Activated CD4-positive, alpha-beta T cell treated with anti-CD3 and anti-CD28 coated beads, Interleukin-2, amount 10 ng/mL, durations not matched to agents 24 days and 14 days (primary cell): ENCODE measurements around the gene ABLIM2. TPM values are rescaled to one million over a fixed set of nuclear protein-coding genes. Genes with fewer than 3 reads are reported as not detected.

ENCODE experiments used
- DNase-seq: peaks from one replicate; pipeline ENCODE4 v3.0.0; 2022
- H3K27ac Mint-ChIP-seq: one replicate; pipeline ENCODE4 v1.8.0; 2022; ENCODE audit warnings: mild to moderate bottlenecking, mixed read lengths
- H3K27me3 Mint-ChIP-seq: one replicate; pipeline ENCODE4 v1.8.0; 2022; ENCODE audit warnings: mixed read lengths
- H3K36me3 Mint-ChIP-seq: one replicate; pipeline ENCODE4 v1.8.0; 2022; ENCODE audit warnings: low read depth, mild to moderate bottlenecking, mixed read lengths
- H3K4me1 Mint-ChIP-seq: one replicate; pipeline ENCODE4 v1.8.0; 2021; ENCODE audit warnings: mixed read lengths
- H3K4me3 Mint-ChIP-seq: one replicate; pipeline ENCODE4 v1.8.0; 2022; ENCODE audit warnings: mild to moderate bottlenecking, moderate library complexity, mixed read lengths
- H3K9me3 Mint-ChIP-seq: one replicate; pipeline ENCODE4 v1.8.0; 2021; ENCODE audit warnings: mixed read lengths
- intact Hi-C: fragments of 100-400 bp; cut with micrococcal nuclease; formaldehyde crosslinking; loops from one replicate; pipeline ENCODE4 v1.15.1; 2023
- total RNA-seq: library from RNA; stranded (reverse); gene quantifications from 2 replicates; pipeline ENCODE4 v1.2.3, GENCODE V29; 2022

Gene ABLIM2
- total RNA-seq, 1 donor from 2014 or later, result 0.63 TPM

DNA sequence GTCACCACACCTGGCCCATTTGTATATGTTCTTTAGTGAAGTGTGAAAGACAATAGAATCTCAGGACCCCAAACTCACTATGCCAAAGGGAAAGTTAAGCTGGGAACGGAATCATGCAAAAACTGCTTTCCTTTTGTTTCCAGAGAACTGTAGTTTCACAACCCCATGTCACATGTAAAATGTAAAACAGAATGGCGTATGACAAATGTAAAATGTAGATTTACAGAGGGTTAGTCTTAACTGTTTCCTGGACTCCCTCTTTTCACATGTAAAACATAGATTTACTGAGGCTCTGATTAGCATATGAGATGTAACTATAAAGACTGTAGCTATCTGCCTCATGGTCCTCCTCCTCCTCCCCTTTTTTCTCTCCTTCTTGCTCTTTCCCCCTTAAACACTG, 66.3 kb downstream of the ABLIM2 start:
- Mint-ChIP-seq H3K4me3 (no peak overlapping the region), H3K4me1 (no peaks in the 10 kb centered on the region), H3K9me3 (peaks cover 16% of the 10 kb centered on the region), H3K27me3 (no peaks in the 10 kb centered on the region), H3K36me3 (no peaks in the 10 kb centered on the region), H3K27ac (no peak overlapping the region)
- DNase-seq, result no peak
- intact Hi-C loops, result no loop called here

DNA sequence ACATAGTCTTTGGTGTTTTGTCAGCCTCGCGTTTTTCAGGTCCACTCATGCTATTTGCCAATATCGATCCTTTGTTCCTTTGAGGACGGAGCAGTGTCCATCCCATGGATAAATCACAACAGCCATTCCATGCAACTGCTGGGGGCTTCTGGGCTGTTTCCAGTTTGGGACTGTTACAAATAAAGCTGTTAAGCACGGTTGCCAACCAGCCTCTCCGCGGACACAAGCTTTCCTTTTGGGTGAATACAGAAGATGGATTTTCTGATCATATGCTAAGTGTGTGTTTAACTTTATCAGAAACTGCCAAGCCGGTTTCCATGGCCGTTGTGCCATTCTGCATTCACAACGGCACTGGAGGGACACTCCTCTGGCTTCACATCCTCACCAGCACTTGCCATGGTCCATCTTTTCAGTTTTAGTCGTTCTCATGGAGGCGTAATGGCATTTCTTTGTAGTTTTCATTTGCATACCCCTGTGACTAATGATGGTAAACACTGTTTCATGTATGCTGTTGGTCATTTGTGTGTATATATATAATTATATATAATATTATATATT, 67.8 kb downstream of the ABLIM2 start:
- H3K27ac Mint-ChIP-seq, result no peak overlapping the region
- peaks cover 16% of the 10 kb centered on the region for H3K9me3 Mint-ChIP-seq
- peak; percentile 57 for DNase-seq
- no peaks in the 10 kb centered on the region for H3K4me1 Mint-ChIP-seq
- H3K36me3 Mint-ChIP-seq, result no peaks in the 10 kb centered on the region
- H3K4me3 Mint-ChIP-seq, result no peak overlapping the region
- intact Hi-C loops, result no loop called here
- no peaks in the 10 kb centered on the region for H3K27me3 Mint-ChIP-seq

DNA sequence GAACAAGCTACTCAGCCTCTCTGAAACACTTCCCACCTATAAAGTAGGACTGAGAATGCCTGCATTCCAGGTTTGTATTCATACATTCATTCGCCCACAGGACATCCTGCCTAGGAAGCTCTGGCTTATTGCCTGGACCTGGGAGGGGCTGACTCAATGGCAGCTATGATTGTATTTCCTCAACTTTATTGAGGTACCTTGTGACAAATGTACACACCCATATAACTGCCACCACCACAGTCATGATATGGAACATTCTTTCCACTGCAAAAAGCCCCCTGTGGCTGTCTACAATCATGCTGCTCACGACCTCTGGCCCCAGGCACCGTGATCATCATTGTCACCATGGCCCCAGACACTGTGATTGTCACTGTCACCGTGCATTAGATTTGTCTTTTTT, 68.3 kb downstream of the ABLIM2 start:
- Mint-ChIP-seq H3K4me3 (no peak overlapping the region), H3K27me3 (no peaks in the 10 kb centered on the region), H3K4me1 (no peaks in the 10 kb centered on the region), H3K27ac (no peak overlapping the region), H3K36me3 (no peaks in the 10 kb centered on the region), H3K9me3 (peaks cover 16% of the 10 kb centered on the region)
- peak; percentile 76 for DNase-seq
- intact Hi-C loops, result no loop called here

DNA sequence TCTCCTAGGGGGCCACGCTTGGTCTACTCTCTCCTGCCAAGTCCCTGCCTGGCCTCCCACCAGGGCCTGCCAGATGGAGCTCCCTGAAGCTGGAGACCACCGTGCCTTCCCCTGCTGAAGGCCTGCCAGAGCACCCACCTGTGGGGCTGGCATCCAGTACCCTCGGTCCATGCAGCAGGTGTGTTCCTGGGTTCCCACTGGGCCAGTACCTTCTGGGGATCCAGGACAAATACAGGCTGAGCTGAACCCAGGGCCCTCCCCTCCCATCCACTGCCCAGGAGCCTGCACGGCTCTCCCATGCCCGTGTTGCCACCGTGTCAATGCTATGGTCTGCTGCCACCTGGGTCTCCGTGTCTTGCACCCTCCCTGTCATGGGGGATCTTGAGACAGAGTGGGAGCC, 68.8 kb downstream of the ABLIM2 start:
- no peak overlapping the region for H3K27ac Mint-ChIP-seq
- H3K36me3 Mint-ChIP-seq, result no peaks in the 10 kb centered on the region
- DNase-seq, result no peak
- no peaks in the 10 kb centered on the region for H3K27me3 Mint-ChIP-seq
- intact Hi-C loops, result no loop called here
- no peaks in the 10 kb centered on the region for H3K4me1 Mint-ChIP-seq
- no peak overlapping the region for H3K4me3 Mint-ChIP-seq
- H3K9me3 Mint-ChIP-seq, result peaks cover 14% of the 10 kb centered on the region

DNA sequence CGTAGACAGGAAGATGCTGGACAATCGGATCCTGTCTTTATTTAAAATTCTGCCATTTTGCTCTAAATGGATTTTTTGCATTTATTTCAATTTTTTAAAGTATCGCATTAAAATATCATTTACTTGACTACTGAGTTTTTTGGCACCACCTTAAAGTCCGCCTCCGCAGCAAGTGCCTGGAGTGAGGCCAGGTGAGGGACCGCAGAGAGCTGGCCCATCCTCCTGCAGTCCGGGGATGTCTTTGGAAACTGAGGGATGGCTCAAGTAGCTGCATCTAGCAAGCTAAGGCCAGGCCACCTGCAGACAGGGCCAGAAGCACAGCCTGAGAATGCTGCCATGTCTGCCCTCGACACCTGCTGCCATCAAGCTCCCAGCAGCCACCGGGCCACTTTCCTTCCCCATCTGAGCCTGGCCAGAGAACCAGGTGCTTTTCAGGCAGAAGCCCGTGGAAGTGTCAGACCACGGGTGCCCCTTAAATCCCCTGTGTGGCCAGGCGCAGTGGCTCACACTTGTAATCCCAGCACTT, 69.6 kb downstream of the ABLIM2 start:
- Mint-ChIP-seq H3K4me1 (no peaks in the 10 kb centered on the region), H3K27me3 (no peaks in the 10 kb centered on the region), H3K36me3 (no peaks in the 10 kb centered on the region), H3K9me3 (peaks cover 9% of the 10 kb centered on the region), H3K4me3 (no peak overlapping the region), H3K27ac (no peak overlapping the region)
- no peak for DNase-seq
- intact Hi-C loops, result no loop called here

DNA sequence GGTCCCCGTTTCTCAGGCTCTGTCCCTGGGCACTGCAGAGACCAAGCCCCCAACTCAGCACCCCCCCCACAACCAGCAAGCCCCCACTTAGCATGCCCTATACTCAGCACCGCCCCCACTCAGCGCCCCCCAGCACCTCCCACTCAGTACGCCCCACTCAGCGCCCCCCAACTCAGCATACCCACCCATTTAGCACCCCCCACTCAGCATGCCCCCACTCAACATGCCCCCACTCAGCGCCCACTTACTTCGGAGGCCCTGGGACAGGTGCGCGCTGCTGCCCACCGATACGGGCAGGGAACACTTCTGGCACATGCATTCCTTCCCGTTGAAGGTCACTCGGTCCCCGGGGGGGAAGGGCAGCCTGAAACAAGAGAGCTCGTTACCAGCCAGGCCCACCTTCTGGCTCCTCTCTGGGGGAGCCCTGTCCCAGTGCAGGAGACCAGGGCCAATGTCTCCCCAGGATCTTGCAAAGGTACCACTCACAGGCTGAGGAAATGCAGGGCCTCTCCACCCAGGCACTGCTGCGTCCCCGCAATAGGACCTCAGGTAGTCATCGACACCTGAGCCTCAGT, 70.6 kb downstream of the ABLIM2 start:
- no peak overlapping the region for H3K4me3 Mint-ChIP-seq
- DNase-seq, result no peak
- H3K36me3 Mint-ChIP-seq, result no peaks in the 10 kb centered on the region
- no peaks in the 10 kb centered on the region for H3K27me3 Mint-ChIP-seq
- no peaks in the 10 kb centered on the region for H3K4me1 Mint-ChIP-seq
- intact Hi-C loops, result no loop called here
- H3K9me3 Mint-ChIP-seq, result peaks cover 4% of the 10 kb centered on the region
- H3K27ac Mint-ChIP-seq, result no peak overlapping the region

DNA sequence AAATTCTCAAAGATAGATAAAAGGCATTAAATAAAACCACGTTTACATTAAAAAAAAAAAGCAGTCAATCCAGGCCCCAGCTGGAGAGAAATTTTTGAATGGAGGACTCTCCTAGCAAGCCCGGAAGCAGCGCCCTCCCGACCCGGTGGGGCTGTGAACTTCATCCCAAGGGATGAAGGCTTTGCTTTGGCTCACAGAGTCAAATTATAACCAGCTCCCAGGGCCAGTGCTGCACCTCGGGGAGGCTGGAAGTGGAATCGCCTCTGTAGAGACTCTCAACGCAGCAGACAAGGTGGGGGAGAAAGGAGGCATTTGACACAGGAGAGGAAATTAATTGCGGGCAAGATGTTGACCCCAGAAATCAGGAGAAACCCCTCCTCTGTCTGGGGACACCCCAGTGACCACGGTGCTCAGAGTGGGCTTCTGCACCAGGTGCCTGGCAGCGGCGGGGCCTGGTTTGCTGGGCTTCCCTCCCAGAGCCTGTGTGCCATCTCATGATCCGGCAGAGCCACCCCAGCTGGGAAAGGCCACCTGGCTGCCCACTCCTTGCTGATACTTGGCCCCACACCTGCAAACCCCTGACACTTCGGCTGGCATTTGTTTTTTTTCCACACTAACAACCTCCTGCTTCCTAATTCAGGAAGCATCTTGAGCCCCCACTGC, 71.7 kb downstream of the ABLIM2 start:
- intact Hi-C loops, result no loop called here
- H3K36me3 Mint-ChIP-seq, result no peaks in the 10 kb centered on the region
- H3K4me1 Mint-ChIP-seq, result no peaks in the 10 kb centered on the region
- H3K9me3 Mint-ChIP-seq, result no peaks in the 10 kb centered on the region
- no peak overlapping the region for H3K4me3 Mint-ChIP-seq
- H3K27ac Mint-ChIP-seq, result no peak overlapping the region
- H3K27me3 Mint-ChIP-seq, result no peaks in the 10 kb centered on the region
- no peak for DNase-seq

DNA sequence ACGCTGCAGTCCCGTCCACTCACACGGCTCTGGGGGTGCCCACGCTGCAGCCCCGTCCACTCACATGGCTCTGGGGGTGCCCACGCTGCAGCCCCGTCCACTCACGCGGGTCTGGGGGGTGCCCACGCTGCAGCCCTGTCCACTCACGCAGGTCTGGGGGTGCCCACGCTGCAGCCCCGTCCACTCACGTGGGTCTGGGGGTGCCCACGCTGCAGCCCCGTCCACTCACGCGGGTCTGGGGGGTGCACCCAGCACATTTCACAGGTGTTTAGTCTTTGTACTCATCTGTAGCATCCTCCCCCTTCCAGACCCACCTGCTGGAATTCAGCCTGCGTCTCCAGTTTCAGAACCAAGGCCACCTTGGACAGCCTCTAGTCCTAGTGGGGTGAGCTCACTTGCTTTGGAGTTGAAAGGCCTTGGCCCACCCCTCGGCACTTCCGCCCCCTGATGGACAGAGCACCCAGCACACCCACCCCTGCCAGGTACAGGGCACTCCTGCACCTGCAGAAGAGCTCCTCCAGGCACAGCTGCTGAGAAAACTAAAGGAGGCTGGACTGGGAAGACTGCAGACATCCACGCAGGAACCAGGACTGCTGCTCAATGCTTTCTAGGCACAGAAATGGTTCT, 73.0 kb downstream of the ABLIM2 start:
- DNase-seq, result no peak
- no peaks in the 10 kb centered on the region for H3K27me3 Mint-ChIP-seq
- no peaks in the 10 kb centered on the region for H3K9me3 Mint-ChIP-seq
- H3K4me1 Mint-ChIP-seq, result no peaks in the 10 kb centered on the region
- H3K36me3 Mint-ChIP-seq, result no peaks in the 10 kb centered on the region
- intact Hi-C loops, result no loop called here
- no peak overlapping the region for H3K27ac Mint-ChIP-seq
- H3K4me3 Mint-ChIP-seq, result no peak overlapping the region

DNA sequence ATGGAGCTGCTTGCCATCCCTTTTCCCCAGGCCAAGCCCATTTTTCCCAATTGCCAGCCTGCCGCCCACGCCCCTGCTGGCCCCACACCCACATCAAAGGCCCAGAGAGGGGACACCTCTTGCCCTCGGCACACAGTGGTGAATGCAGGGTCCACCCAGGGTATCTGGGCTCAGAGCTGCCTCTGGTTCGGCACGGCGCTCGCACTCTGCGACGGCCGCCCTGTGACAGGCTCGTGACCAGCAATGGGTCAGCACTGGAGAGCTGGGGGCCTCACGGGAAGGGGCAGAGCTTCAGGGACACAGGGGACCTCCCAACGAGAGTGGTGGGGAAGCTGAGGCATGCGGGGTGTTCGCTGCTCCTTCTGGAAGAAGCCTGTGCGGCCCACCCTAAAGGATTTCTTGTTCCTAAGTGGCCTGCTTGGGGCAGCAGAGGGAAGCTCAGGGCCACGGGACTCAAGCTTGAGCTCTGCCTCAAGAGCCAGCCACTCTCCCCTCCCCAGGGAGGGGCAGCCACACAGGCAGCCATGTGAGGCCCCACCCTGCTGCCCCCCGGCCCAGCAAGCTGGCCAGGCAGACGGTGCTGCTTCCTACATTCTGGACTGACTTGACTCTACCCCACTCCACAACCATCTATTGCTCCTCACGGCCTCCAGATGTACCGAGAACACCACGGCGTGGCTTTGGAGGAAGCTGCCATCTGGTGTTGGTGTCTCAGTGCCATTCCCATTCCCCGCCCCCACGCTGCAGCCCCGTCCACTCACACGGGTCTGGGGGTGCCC, 73.7 kb downstream of the ABLIM2 start:
- intact Hi-C loops, result no loop called here
- H3K4me1 Mint-ChIP-seq, result no peaks in the 10 kb centered on the region
- no peak overlapping the region for H3K27ac Mint-ChIP-seq
- no peaks in the 10 kb centered on the region for H3K36me3 Mint-ChIP-seq
- no peaks in the 10 kb centered on the region for H3K27me3 Mint-ChIP-seq
- DNase-seq, result no peak
- no peak overlapping the region for H3K4me3 Mint-ChIP-seq
- H3K9me3 Mint-ChIP-seq, result no peaks in the 10 kb centered on the region

DNA sequence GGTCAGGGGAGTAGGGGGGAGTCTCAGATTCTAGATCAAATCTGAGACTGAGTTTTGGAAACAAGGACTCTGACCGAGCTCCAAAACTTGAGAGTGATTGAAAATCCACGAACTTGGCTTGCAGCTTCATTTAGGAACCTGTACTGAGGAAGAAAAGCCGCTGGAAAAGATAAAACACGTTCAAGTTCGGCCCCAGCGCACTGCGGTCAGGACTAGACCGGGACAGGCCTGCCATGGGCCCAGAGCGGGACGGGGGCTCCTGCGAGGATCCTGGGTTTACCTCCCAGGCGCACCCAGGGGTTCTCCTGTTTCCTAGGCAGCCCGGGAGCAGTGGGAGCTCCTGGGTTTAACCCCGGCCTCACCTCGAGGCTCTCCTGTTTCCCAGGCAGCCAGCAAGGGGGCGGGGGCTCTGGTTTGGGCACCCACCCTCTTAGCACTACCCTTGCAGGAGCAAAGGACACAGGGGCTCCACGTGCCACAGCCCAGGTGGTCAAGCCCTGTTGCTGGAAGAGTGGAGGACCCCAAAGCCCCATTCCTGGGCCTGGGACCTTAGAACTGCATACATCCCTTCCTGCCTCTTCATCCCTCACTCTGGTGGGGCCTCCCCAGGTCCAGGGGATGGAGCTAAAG, 74.5 kb downstream of the ABLIM2 start:
- intact Hi-C loops, result no loop called here
- DNase-seq, result no peak
- Mint-ChIP-seq H3K4me3 (no peak overlapping the region), H3K27ac (no peak overlapping the region), H3K36me3 (no peaks in the 10 kb centered on the region), H3K27me3 (peaks cover 5% of the 10 kb centered on the region), H3K4me1 (no peaks in the 10 kb centered on the region), H3K9me3 (no peaks in the 10 kb centered on the region)

DNA sequence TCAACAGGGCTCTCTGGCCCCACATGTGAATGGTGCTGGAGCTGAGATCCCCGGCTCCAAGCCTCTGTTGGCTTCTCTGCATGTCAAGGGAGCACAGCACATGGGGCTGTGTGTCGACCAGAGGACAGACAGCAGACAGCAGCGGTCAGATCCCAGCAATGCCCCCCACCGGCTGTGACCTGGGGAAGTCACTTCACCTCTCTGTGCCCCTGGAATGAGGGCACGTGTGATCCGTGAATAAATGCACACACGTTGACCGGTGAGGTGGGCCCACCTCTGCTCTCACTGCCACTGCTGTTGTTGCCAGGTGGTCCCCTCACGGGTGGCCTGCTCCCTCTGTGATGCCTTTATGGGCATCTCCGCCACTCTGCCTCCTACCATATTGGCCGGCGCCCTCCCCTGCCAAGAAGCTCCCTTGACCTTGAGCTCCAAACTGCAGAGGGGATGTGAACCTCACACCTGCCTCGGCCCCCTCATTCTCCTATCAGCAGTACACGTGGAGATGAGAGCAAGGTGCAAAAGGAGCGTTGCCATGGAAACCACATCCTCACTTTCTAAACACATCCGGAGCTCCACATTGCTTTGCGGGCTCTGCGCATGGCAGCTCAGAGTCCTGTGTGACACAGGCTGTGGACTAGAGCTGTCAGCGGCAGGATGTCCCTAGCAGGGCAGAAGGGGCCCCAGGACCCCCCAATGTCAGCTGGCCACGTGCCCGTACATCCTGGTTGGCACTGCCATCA, 75.4 kb downstream of the ABLIM2 start:
- Mint-ChIP-seq H3K36me3 (no peaks in the 10 kb centered on the region), H3K4me1 (no peaks in the 10 kb centered on the region), H3K4me3 (no peak overlapping the region), H3K27me3 (peaks cover 5% of the 10 kb centered on the region), H3K27ac (no peak overlapping the region), H3K9me3 (no peaks in the 10 kb centered on the region)
- no peak for DNase-seq
- intact Hi-C loops, result no loop called here

DNA sequence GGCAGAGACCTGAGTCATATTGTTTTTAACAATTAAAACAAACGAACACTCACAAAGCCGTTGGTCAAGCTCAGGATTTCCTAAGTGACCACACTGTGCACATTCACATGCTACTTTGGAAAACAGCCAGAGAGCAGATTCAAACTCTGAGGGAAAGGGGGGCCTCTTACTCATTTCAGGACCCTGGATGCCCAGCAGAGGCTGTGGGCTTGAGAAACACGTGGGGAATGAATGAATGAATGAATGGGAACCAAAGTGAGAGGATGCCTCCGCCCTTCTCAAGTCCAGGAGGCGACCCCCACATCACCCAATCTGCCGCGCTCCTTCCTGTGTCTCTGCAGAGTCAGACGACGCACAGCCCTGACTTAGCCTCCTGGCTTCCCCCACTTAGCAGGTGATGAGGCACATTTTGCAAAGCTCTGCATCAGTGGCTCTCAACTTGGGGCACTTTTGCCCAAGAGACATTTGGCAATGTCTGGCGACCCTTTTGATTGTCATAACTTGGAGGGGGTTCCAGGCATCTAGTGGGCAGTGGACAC, 76.0 kb downstream of the ABLIM2 start:
- Mint-ChIP-seq H3K9me3 (no peaks in the 10 kb centered on the region), H3K27me3 (peaks cover 5% of the 10 kb centered on the region), H3K36me3 (no peaks in the 10 kb centered on the region), H3K27ac (no peak overlapping the region), H3K4me3 (no peak overlapping the region), H3K4me1 (no peaks in the 10 kb centered on the region)
- intact Hi-C loops, result no loop called here
- no peak for DNase-seq
